BLaER1 (cell line): ENCODE results near the gene CBL.
"Not testable (repeated sequence)": the region's sequence is repeated elsewhere in the genome, so short reads cannot be mapped to it uniquely, and the experiment has no call there.

Experiments used
- H3K27ac ChIP-seq: shearing (Covaris generic); formaldehyde crosslinking; 2 replicates; pipeline ENCODE4 v1.8.1; 2022
- H3K27me3 ChIP-seq: shearing (Covaris generic); formaldehyde crosslinking; 2 replicates; pipeline ENCODE4 v1.8.1; 2022
- H3K36me3 ChIP-seq: shearing (Covaris generic); formaldehyde crosslinking; 2 replicates; pipeline ENCODE4 v1.8.1; 2022
- H3K4me1 ChIP-seq: shearing (Covaris generic); formaldehyde crosslinking; 2 replicates; pipeline ENCODE4 v1.8.1; 2022
- H3K4me2 ChIP-seq: shearing (Covaris generic); formaldehyde crosslinking; 2 replicates; pipeline ENCODE4 v1.8.1; 2022
- H3K4me3 ChIP-seq: shearing (Covaris generic); formaldehyde crosslinking; 2 replicates; pipeline ENCODE4 v1.8.1; 2022
- H3K9ac ChIP-seq: shearing (Covaris generic); formaldehyde crosslinking; 2 replicates; pipeline ENCODE4 v1.8.1; 2022
- H3K9me3 ChIP-seq: shearing (Covaris generic); formaldehyde crosslinking; 2 replicates; pipeline ENCODE4 v1.8.1; 2022
- H4K20me1 ChIP-seq: shearing (Covaris generic); formaldehyde crosslinking; 2 replicates; pipeline ENCODE4 v1.8.1; 2022
- Cebpa-rat ChIP-seq: shearing (Covaris generic); IDR thresholded peaks from 2 replicates; pipeline ENCODE4 v1.8.1; 2022

Gene CBL

GRCh38 chr11:119205574-119206510 lies at the start of gene CBL:
TSS of gene CBL (plus strand) at chr11:119206339. CDS start at chr11:119206418, 79 bp downstream.
- peaks cover 33% of the 10 kb centered on the region for H3K4me1 ChIP-seq
- H4K20me1 ChIP-seq: peaks cover 35% of the 10 kb centered on the region

GRCh38 chr11:119156496-119156895 lies 49.6 kb upstream of the CBL start:
- no peak for TF ChIP-seq Cebpa-rat
- no peaks in the 10 kb centered on the region for H3K9me3 ChIP-seq
- peaks cover 6% of the 10 kb centered on the region; the same call in 1 of the 2 replicates for H3K4me1 ChIP-seq
- peaks cover 4% of the 10 kb centered on the region; the same call in 1 of the 2 replicates for H3K27me3 ChIP-seq
- no peak overlapping the region for H3K4me2 ChIP-seq
- no peak overlapping the region for H3K27ac ChIP-seq
- no peak overlapping the region for H3K4me3 ChIP-seq
- H4K20me1 ChIP-seq: no peaks in the 10 kb centered on the region
- no peak overlapping the region for H3K9ac ChIP-seq
- H3K36me3 ChIP-seq: no peaks in the 10 kb centered on the region

More at GRCh38 chr11:119205574-119206510, at the start of gene CBL:
- no peaks in the 10 kb centered on the region for H3K9me3 ChIP-seq
- no peaks in the 10 kb centered on the region for H3K27me3 ChIP-seq
- H3K9ac ChIP-seq: peak within 1 kb of the TSS; percentile 89
- peak within 1 kb of the TSS; percentile 82 for H3K27ac ChIP-seq
- no peaks in the 10 kb centered on the region for H3K36me3 ChIP-seq
- H3K4me3 ChIP-seq: peak within 1 kb of the TSS; percentile 98
- TF ChIP-seq Cebpa-rat: no peak
- peak within 1 kb of the TSS; percentile 94 for H3K4me2 ChIP-seq

- Histone ChIP-seq H3K9me3 (no peaks in the 10 kb centered on the region), H3K9ac (no peak overlapping the region), H3K4me3 (no peak overlapping the region), H3K27me3 (no peaks in the 10 kb centered on the region), H3K4me1 (peaks cover 6% of the 10 kb centered on the region; the same call in 1 of the 2 replicates), H3K36me3 (no peaks in the 10 kb centered on the region), H4K20me1 (no peaks in the 10 kb centered on the region), H3K4me2 (no peak overlapping the region), H3K27ac (no peak overlapping the region)
- no peak for TF ChIP-seq Cebpa-rat
Observed at GRCh38 chr11:119157063-119157462, 49.1 kb upstream of the CBL start.

- Histone ChIP-seq H3K9me3 (no peaks in the 10 kb centered on the region), H3K4me2 (no peak overlapping the region), H4K20me1 (no peaks in the 10 kb centered on the region), H3K36me3 (no peaks in the 10 kb centered on the region), H3K9ac (no peak overlapping the region), H3K4me3 (no peak overlapping the region), H3K27ac (no peak overlapping the region), H3K4me1 (peaks cover 6% of the 10 kb centered on the region; the same call in 1 of the 2 replicates), H3K27me3 (no peaks in the 10 kb centered on the region)
- no peak for TF ChIP-seq Cebpa-rat
Observed at GRCh38 chr11:119158467-119158866, 47.7 kb upstream of the CBL start.

GRCh38 chr11:119160151-119160550 lies 46.0 kb upstream of the CBL start:
- H3K36me3 ChIP-seq: no peaks in the 10 kb centered on the region
- no peaks in the 10 kb centered on the region for H4K20me1 ChIP-seq
- H3K4me3 ChIP-seq: no peak overlapping the region
- TF ChIP-seq Cebpa-rat: no peak
- no peaks in the 10 kb centered on the region for H3K9me3 ChIP-seq
- H3K9ac ChIP-seq: no peak overlapping the region
- H3K27me3 ChIP-seq: no peaks in the 10 kb centered on the region
- no peak overlapping the region for H3K4me2 ChIP-seq
- no peak overlapping the region for H3K27ac ChIP-seq
- H3K4me1 ChIP-seq: peaks cover 6% of the 10 kb centered on the region; the same call in 1 of the 2 replicates

GRCh38 chr11:119161871-119162270 lies 44.3 kb upstream of the CBL start:
- Histone ChIP-seq H3K36me3 (no peaks in the 10 kb centered on the region), H4K20me1 (no peaks in the 10 kb centered on the region), H3K9me3 (no peaks in the 10 kb centered on the region), H3K27ac (no peak overlapping the region), H3K4me2 (no peak overlapping the region), H3K9ac (no peak overlapping the region), H3K4me1 (peaks cover 17% of the 10 kb centered on the region), H3K4me3 (no peak overlapping the region), H3K27me3 (no peaks in the 10 kb centered on the region)
- no peak for TF ChIP-seq Cebpa-rat

GRCh38 chr11:119166368-119167076 lies 39.6 kb upstream of the CBL start:
- Histone ChIP-seq H3K27me3 (no peaks in the 10 kb centered on the region), H3K4me3 (no peak overlapping the region), H3K27ac (no peak overlapping the region), H3K9me3 (no peaks in the 10 kb centered on the region), H4K20me1 (no peaks in the 10 kb centered on the region), H3K4me2 (peak overlapping the region; percentile 71), H3K36me3 (no peaks in the 10 kb centered on the region), H3K4me1 (peaks cover 39% of the 10 kb centered on the region), H3K9ac (no peak overlapping the region; the same call in 1 of the 2 replicates)
- TF ChIP-seq Cebpa-rat: no peak

- H3K36me3 ChIP-seq, H4K20me1 ChIP-seq, H3K9me3 ChIP-seq, H3K9ac ChIP-seq, H3K27me3 ChIP-seq, H3K4me3 ChIP-seq, H3K27ac ChIP-seq: not testable (repeated sequence)
- peak overlapping the region; percentile 71 for H3K4me2 ChIP-seq
- peaks cover 43% of the 10 kb centered on the region for H3K4me1 ChIP-seq
Observed at GRCh38 chr11:119167077-119167458, 39.1 kb upstream of the CBL start.

- no peaks in the 10 kb centered on the region for H3K9me3 ChIP-seq
- no peaks in the 10 kb centered on the region for H4K20me1 ChIP-seq
- no peak for TF ChIP-seq Cebpa-rat
- H3K4me2 ChIP-seq: 0 out of 2 replicates have a peak overlapping the region, but pooled peaks have one; percentile 20
- no peak overlapping the region for H3K9ac ChIP-seq
- no peak overlapping the region for H3K4me3 ChIP-seq
- no peak overlapping the region for H3K27ac ChIP-seq
- no peaks in the 10 kb centered on the region for H3K36me3 ChIP-seq
- no peaks in the 10 kb centered on the region for H3K27me3 ChIP-seq
- peaks cover 50% of the 10 kb centered on the region for H3K4me1 ChIP-seq
Observed at GRCh38 chr11:119167933-119168332, 38.2 kb upstream of the CBL start.
